ENCODE measurements around the gene AP1G2.

DNA sequence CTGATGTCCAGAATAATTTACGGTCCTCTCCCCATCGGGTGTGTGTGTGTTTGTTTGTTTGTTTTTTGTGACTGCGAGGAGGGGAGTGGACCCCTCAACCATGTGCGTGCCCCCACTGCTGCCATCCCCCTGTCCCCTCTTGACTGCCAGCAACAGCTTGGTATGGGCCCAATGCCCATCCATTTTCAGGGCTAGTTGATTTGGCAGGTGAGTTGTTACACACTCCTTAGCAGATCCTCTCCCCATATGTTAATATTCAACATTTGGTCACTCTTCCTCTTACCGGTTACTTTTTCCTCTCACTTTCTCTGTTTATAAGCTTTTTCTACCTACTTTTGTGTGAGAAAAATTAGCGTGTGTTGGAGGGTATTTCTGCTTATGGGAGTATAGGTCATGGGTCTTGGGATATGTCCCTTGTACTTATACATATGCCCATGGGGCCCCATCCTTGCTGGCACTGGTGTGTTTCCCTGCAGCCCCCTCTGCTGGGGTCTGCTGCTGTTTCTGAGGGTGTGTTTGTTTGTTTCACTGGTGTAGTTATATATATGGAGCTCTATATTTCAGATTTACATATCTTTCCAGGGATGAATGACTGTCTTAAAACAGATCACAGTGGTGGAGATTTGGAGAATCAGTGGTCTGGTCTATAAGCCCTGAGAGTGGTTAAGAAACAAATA is 49.8 kb downstream of the AP1G2 start:
- TF ChIP-seq, protein P1, sequence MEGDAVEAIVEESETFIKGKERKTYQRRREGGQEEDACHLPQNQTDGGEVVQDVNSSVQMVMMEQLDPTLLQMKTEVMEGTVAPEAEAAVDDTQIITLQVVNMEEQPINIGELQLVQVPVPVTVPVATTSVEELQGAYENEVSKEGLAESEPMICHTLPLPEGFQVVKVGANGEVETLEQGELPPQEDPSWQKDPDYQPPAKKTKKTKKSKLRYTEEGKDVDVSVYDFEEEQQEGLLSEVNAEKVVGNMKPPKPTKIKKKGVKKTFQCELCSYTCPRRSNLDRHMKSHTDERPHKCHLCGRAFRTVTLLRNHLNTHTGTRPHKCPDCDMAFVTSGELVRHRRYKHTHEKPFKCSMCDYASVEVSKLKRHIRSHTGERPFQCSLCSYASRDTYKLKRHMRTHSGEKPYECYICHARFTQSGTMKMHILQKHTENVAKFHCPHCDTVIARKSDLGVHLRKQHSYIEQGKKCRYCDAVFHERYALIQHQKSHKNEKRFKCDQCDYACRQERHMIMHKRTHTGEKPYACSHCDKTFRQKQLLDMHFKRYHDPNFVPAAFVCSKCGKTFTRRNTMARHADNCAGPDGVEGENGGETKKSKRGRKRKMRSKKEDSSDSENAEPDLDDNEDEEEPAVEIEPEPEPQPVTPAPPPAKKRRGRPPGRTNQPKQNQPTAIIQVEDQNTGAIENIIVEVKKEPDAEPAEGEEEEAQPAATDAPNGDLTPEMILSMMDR (IDR thresholded peaks at IDR 0.05), result no peak
- TF ChIP-seq POLR2A (IDR thresholded peaks at IDR 0.05), result no peak

Measured in uterus (tissue), 2 donors.